ENCODE data around the gene P2RY10.

- TF ChIP-seq FOSL1 (IDR thresholded peaks at IDR 0.05; ENCODE audit: low read depth) (no peak), ZNF274 (IDR thresholded peaks at IDR 0.05; ENCODE audit: low read depth, low read length) (no peak), POLR2A (IDR thresholded peaks at IDR 0.05; ENCODE audit: borderline replicate concordance, extremely low read depth, insufficient read depth, insufficient read length) (no peak), SP1 (IDR thresholded peaks at IDR 0.05; ENCODE audit: low read depth) (no peak), EZH2phosphoT487 (IDR thresholded peaks at IDR 0.05; ENCODE audit: borderline replicate concordance) (no peak), CTCF (IDR thresholded peaks at IDR 0.05 in 2 of 3, conservative IDR thresholded peaks at IDR 0.05 in 1 of 3; ENCODE audit: borderline replicate concordance in 1 of 3, insufficient read depth in 1 of 3, low read depth in 2 of 3, low read length in 2 of 3) (no peak), SIN3A (IDR thresholded peaks at IDR 0.05; ENCODE audit: low read depth) (no peak), MAX (IDR thresholded peaks at IDR 0.05) (no peak), EZH2 (IDR thresholded peaks at IDR 0.05) (no peak), CEBPB (IDR thresholded peaks at IDR 0.05; ENCODE audit: low read depth) (no peak), JUND (IDR thresholded peaks at IDR 0.05) (no peak)
Observed at GRCh38 chrX:78945186-78945912, at the start of gene P2RY10.
